Caco-2 (cell line): Measurements from ENCODE around the gene SULT4A1. TPM values are rescaled to one million over a fixed set of nuclear protein-coding genes. Genes with fewer than 3 reads are reported as not detected.

Experiments
- BruUV-seq: library from RNA; stranded (reverse); fragments of 400-500 nt; replicated peaks from 2 replicates; lab custom pipeline; 2021; lab: Mats Ljungman, UMichigan
- CTCF ChIA-PET: fragments of 300-600 bp; sonication (Branson Sonifier 250); formaldehyde crosslinking; loops from one replicate; lab custom pipeline; 2022; ENCODE audit warnings: antibody characterized with exemption; lab: Charles Lee
- POLR2A ChIA-PET: fragments of 300-600 bp; sonication (Branson Sonifier 250); formaldehyde crosslinking; loops from one replicate; lab custom pipeline; 2022; ENCODE audit warnings: antibody characterized with exemption; lab: Charles Lee
- DNase-seq, 2 experiments: peaks; one replicate each; pipeline versions ENCODE4 v3.0.0 to v3.0.0-alpha.2; 2020 to 2022
- H3K27me3 ChIP-seq: replicated peaks from 2 replicates; pipeline ENCODE4 v1.6.0; 2011; ENCODE audit warnings: low read length; ENCODE audit not compliant: control insufficient read depth, insufficient read depth
- H3K36me3 ChIP-seq: 2 replicates; pipeline ENCODE4 v1.5.1; 2011; ENCODE audit warnings: low read length; ENCODE audit not compliant: control insufficient read depth, insufficient read depth
- H3K4me1 ChIP-seq: fragments of 250-450 bp; sonication (Bioruptor Pico); 2 replicates; pipeline ENCODE4 v1.5.1; 2020; ENCODE audit warnings: mild to moderate bottlenecking
- H3K4me3 ChIP-seq: 2 replicates; pipeline ENCODE4 v1.5.1; 2011; ENCODE audit warnings: low read depth, mild to moderate bottlenecking, control low read depth, low read length
- H3K9me3 ChIP-seq: fragments of 250-450 bp; sonication (Bioruptor Pico); 2 replicates; pipeline ENCODE4 v1.5.1; 2020; ENCODE audit warnings: mild to moderate bottlenecking, moderate library complexity
- H3K27ac Mint-ChIP-seq: one replicate; pipeline ENCODE4 v1.8.0; 2022; ENCODE audit warnings: mixed read lengths; ENCODE audit not compliant: unreplicated experiment
- H3K27me3 Mint-ChIP-seq: one replicate; pipeline ENCODE4 v1.8.0; 2022; ENCODE audit warnings: mixed read lengths; ENCODE audit not compliant: insufficient read depth, unreplicated experiment
- H3K36me3 Mint-ChIP-seq: one replicate; pipeline ENCODE4 v1.8.0; 2022; ENCODE audit warnings: mild to moderate bottlenecking, mixed read lengths; ENCODE audit not compliant: insufficient read depth, unreplicated experiment
- H3K4me1 Mint-ChIP-seq: one replicate; pipeline ENCODE4 v1.8.0; 2022; ENCODE audit warnings: low read depth, mixed read lengths; ENCODE audit not compliant: unreplicated experiment
- H3K4me3 Mint-ChIP-seq: one replicate; pipeline ENCODE4 v1.8.0; 2022; ENCODE audit warnings: mild to moderate bottlenecking, moderate library complexity, mixed read lengths; ENCODE audit not compliant: unreplicated experiment
- H3K9me3 Mint-ChIP-seq: one replicate; pipeline ENCODE4 v1.8.0; 2022; ENCODE audit warnings: mixed read lengths; ENCODE audit not compliant: unreplicated experiment
- intact Hi-C: fragments of 100-400 bp; cut with micrococcal nuclease; formaldehyde crosslinking; loops from one replicate; pipeline ENCODE4 v1.10.0; 2022; ENCODE audit not compliant: unreplicated experiment
- total RNA-seq: library from RNA; stranded (reverse); gene quantifications from 2 replicates; pipeline ENCODE4 v1.2.3, GENCODE V29; 2022
- TF ChIP-seq, protein P1 (sequence below), 2 experiments: fragments of 200-600 bp in 1 of 2; IDR thresholded peaks; 1 replicate in 1 of 2; 2 replicates in 1 of 2; pipeline versions ENCODE4 v1.5.1 to v1.8.0; 2011 to 2022; ENCODE audit warnings: antibody characterized with exemption in 1 of 2, control low read depth in 1 of 2, inconsistent platforms in 1 of 2, low read depth in 1 of 2, low read length in 1 of 2, mild to moderate bottlenecking in 1 of 2, moderate library complexity in 1 of 2; ENCODE audit not compliant: insufficient read depth in 1 of 2, severe bottlenecking in 1 of 2, unreplicated experiment in 1 of 2

Gene SULT4A1
- total RNA-seq, 1 experiment from 2014 or later, result not detected

DNA sequence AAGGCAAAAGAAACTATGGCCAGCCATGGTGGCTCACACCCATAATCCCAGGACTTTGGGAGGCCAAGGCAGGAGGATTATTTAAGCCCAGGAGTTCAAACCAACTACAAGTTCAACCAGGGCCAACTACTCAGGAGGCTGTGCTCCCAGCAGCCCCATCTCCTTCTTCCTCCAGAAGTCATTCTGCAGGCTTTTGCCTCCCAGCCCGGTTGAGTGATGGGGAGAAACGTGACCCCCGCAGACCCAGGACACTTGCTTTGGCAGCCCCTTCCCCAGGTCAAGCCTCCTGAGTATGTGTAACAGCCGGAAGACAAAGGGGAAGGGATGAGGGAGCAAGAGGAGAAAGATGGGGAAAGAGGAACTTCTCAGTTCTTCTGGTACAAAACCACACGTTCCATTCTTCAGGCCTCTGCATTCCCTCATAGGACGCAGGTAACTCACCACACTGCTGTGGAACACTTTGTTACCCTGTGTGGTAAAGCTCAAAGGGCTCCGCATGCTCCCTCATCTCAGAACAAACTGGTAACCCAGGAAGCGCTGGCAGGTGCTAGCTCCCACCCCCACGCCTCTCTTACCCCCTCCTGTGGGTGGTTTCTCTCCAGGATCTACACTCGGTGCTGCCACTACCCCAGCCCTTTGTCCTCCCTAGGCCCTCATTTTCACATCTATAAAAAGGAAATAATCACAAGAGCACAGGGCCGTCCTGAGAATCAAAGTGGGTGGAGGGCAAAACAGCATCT, 4.0 kb downstream of the SULT4A1 start:
- no TSS peak for BruUV-seq
- TF ChIP-seq, protein P1, sequence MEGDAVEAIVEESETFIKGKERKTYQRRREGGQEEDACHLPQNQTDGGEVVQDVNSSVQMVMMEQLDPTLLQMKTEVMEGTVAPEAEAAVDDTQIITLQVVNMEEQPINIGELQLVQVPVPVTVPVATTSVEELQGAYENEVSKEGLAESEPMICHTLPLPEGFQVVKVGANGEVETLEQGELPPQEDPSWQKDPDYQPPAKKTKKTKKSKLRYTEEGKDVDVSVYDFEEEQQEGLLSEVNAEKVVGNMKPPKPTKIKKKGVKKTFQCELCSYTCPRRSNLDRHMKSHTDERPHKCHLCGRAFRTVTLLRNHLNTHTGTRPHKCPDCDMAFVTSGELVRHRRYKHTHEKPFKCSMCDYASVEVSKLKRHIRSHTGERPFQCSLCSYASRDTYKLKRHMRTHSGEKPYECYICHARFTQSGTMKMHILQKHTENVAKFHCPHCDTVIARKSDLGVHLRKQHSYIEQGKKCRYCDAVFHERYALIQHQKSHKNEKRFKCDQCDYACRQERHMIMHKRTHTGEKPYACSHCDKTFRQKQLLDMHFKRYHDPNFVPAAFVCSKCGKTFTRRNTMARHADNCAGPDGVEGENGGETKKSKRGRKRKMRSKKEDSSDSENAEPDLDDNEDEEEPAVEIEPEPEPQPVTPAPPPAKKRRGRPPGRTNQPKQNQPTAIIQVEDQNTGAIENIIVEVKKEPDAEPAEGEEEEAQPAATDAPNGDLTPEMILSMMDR (IDR thresholded peaks at IDR 0.05; ENCODE audit: insufficient read depth in 1 of 2, low read depth in 1 of 2, low read length in 1 of 2, severe bottlenecking in 1 of 2, unreplicated experiment in 1 of 2), result no peak
- DNase-seq, result peak in 1 of 2 experiments; percentile 14
- intact Hi-C loops, result no loop called here
- POLR2A ChIA-PET, result no interaction called here
- no peaks in the 10 kb centered on the region for H3K9me3 ChIP-seq
- H3K36me3 ChIP-seq, result no peaks in the 10 kb centered on the region
- Mint-ChIP-seq H3K27me3 (no peaks in the 10 kb centered on the region), H3K27ac (no peak overlapping the region), H3K9me3 (peaks cover 11% of the 10 kb centered on the region), H3K4me1 (no peaks in the 10 kb centered on the region), H3K4me3 (no peak overlapping the region), H3K36me3 (no peaks in the 10 kb centered on the region)
- no peak overlapping the region for H3K4me3 ChIP-seq
- H3K4me1 ChIP-seq, result no peaks in the 10 kb centered on the region
- CTCF ChIA-PET, result no interaction called here
- no peaks in the 10 kb centered on the region for H3K27me3 ChIP-seq

DNA sequence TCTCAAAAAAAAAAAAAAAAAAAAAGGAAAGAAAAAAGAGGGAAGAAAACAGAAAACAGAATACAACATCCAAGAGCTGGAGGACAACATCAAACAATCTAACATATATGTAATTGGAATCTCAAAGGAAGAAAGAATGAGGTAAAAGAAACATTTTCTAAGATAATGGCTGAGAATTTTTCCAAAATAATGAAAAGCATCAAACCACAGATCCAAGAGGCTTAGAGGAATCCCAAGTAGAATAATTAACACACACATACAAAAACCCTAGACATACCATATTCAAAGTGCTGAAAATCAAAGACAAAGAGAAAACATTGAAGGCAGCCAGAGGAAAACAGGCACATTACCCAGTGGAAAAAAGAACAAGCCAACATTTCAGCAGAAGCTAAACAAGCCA, 4.9 kb downstream of the SULT4A1 start:
- BruUV-seq, result no TSS peak
- Histone ChIP-seq H3K36me3 (no peaks in the 10 kb centered on the region), H3K4me3 (no peak overlapping the region), H3K4me1 (no peaks in the 10 kb centered on the region), H3K9me3 (no peaks in the 10 kb centered on the region), H3K27me3 (no peaks in the 10 kb centered on the region)
- no peak overlapping the region for H3K4me3 Mint-ChIP-seq
- TF ChIP-seq, protein P1 (IDR thresholded peaks at IDR 0.05; ENCODE audit: insufficient read depth in 1 of 2, low read depth in 1 of 2, low read length in 1 of 2, severe bottlenecking in 1 of 2, unreplicated experiment in 1 of 2), result no peak
- ChIA-PET POLR2A (no interaction called here), CTCF (interaction anchor here (0.7 kb wide), 1 partner anchor 27 kb away, joined by 6 read pairs; no protein-coding TSS in a partner anchor)
- no peaks in the 10 kb centered on the region for H3K4me1 Mint-ChIP-seq
- no peaks in the 10 kb centered on the region for H3K36me3 Mint-ChIP-seq
- intact Hi-C loops, result no loop called here
- H3K9me3 Mint-ChIP-seq, result peaks cover 11% of the 10 kb centered on the region
- DNase-seq, result no peak
- peaks cover 4% of the 10 kb centered on the region for H3K27me3 Mint-ChIP-seq
- H3K27ac Mint-ChIP-seq, result no peak overlapping the region

DNA sequence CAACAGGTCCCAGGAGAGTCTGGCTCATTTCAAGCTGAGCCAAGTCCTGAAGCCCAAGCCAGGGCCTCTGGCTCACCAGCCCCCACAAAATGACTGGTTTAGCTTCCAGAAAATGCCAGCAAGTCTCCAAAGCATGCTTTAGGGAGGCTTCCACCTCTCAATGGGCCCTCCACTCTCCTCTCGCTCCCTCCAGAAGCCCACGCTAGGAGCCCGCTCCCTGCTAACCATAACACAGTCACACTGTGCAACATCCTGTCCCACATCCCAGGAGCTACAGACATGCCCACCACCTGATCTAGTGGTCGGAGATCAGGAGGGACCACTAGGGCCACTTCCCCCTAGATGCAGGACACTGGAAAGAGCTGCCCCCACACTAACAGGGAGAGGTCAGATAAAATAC, 6.9 kb downstream of the SULT4A1 start:
- peaks cover 13% of the 10 kb centered on the region for H3K27me3 Mint-ChIP-seq
- Histone ChIP-seq H3K9me3 (no peaks in the 10 kb centered on the region), H3K4me1 (no peaks in the 10 kb centered on the region), H3K4me3 (no peak overlapping the region), H3K27me3 (no peaks in the 10 kb centered on the region), H3K36me3 (no peaks in the 10 kb centered on the region)
- no peaks in the 10 kb centered on the region for H3K4me1 Mint-ChIP-seq
- H3K9me3 Mint-ChIP-seq, result peaks cover 11% of the 10 kb centered on the region
- H3K36me3 Mint-ChIP-seq, result no peaks in the 10 kb centered on the region
- TF ChIP-seq, protein P1 (IDR thresholded peaks at IDR 0.05; ENCODE audit: insufficient read depth in 1 of 2, low read depth in 1 of 2, low read length in 1 of 2, severe bottlenecking in 1 of 2, unreplicated experiment in 1 of 2), result no peak
- no peak overlapping the region for H3K27ac Mint-ChIP-seq
- ChIA-PET CTCF (interaction anchor here (0.6 kb wide), 1 partner anchor 987 kb away, joined by 4 read pairs; no protein-coding TSS in a partner anchor), POLR2A (no interaction called here)
- DNase-seq, result peak in 1 of 2 experiments; percentile 2
- intact Hi-C loops, result no loop called here
- no TSS peak for BruUV-seq
- no peak overlapping the region for H3K4me3 Mint-ChIP-seq
